SKM-1 treated with dmso at 0.1 percent for 144 hours (cell line): Measurements from ENCODE around the gene OSBP2.

Experiments
- DNase-seq: peaks from one replicate; lab custom pipeline; 2025; ENCODE audit not compliant: unreplicated experiment; lab: John Stamatoyannopoulos, UW

OSBP2 gene

DNA sequence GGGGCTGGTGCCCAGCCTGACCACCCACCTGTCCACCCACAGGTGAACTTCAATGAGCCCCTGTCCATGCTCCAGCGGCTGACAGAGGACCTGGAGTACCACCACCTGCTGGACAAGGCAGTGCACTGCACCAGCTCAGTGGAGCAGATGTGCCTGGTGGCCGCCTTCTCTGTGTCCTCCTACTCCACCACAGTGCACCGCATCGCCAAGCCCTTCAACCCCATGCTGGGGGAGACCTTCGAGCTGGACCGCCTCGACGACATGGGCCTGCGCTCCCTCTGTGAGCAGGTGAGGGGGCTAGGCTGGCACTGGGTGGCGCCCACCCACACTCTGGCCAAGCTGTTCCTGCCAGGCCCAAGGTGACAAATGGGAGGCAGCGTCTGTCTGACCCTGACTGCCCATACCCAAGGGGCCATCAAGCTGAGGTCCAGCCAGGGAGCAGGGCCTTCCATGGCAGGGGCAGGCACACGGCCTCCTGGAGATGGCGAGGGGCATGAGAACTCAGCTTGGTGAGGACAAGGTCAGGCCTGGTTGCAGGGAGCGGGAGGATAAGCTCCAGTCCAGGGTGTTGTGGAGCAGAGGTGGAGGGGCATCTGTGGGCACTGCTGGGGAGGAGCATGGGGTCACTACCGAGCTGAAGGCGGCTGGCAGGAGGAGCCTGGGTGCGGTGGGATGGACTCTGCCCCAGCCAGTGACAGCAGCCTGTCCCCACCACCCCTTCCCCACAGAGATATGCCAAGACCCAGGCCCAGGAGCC, 196.2 kb downstream of the OSBP2 start:
- peak; percentile 5 for DNase-seq

- no peak for DNase-seq
Observed at GRCh38 chr22:30891443-30891755, 196.7 kb downstream of the OSBP2 start.

GRCh38 chr22:30891781-30892180, 197.1 kb downstream of the OSBP2 start:
- no peak for DNase-seq

- DNase-seq: no peak
Observed at GRCh38 chr22:30892286-30892685, 197.6 kb downstream of the OSBP2 start.

GRCh38 chr22:30892731-30893221, 198.1 kb downstream of the OSBP2 start:
- DNase-seq: no peak

DNA sequence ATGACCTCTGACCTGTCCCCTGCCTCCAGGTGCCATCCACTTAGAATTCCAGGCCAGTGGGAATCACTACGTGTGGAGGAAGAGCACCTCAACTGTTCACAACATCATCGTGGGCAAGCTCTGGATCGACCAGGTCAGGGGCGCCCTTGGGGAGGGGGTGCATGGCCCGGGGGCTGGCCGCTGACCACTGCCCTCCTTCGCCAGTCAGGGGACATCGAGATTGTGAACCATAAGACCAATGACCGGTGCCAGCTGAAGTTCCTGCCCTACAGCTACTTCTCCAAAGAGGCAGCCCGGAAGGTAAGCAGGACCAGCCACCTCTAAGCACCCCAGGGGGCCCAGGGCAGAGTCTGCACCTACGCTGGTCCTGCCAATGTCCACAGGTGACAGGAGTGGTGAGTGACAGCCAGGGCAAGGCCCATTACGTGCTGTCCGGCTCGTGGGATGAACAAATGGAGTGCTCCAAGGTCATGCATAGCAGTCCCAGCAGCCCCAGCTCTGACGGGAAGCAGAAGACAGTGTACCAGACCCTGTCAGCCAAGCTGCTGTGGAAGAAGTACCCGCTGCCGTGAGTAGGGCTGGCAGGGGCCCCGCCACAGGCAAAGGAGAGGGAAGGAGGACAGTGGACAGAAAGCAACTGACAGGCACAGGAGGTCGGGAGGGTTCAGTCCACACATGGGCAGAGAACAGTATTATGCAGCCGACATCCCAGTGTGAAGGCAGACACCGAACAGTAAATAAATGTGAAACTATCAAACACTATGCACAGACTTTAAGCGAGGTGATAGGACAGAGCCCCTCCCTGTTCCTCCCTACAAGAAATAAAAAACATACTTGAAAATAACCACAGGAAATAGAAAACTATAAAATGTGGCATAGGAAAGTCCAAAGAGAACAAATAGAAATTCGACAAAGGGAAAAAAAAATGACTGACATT, 199.0 kb downstream of the OSBP2 start:
- no peak for DNase-seq

GRCh38 chr22:30894371-30894740, 199.7 kb downstream of the OSBP2 start:
- DNase-seq: no peak

GRCh38 chr22:30902496-30903357, 208.1 kb downstream of the OSBP2 start:
- no peak for DNase-seq

DNA sequence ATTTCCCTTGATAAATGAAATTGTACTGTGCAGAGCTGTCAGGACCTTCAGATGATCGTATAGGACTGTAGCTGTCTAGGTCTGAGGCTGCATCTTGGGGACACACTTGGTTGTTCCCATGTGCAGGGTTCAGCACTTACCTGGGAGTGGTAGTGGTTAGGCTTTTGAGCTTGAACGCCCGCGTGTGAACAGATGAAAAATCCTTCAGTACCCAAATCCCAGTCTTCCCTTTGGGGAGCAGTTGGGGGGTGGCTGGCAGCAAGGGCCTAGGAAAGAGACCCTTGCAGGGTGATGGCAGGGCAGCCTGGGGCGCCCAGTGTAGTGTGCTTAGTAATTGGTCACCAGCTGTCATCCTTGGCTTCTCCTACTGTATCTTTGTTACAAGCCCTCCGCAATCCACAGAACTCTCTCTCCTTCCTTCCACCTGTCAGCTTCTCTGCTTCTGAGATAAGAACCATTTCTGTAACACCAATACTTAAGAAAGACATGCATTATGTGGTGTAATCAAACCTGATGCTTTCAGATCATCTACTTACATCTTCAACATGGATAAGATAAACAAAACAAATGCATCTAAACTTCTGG, 209.3 kb downstream of the OSBP2 start:
- DNase-seq: no peak

- DNase-seq: no peak
Observed at GRCh38 chr22:30905696-30906341, 211.1 kb downstream of the OSBP2 start.

DNA sequence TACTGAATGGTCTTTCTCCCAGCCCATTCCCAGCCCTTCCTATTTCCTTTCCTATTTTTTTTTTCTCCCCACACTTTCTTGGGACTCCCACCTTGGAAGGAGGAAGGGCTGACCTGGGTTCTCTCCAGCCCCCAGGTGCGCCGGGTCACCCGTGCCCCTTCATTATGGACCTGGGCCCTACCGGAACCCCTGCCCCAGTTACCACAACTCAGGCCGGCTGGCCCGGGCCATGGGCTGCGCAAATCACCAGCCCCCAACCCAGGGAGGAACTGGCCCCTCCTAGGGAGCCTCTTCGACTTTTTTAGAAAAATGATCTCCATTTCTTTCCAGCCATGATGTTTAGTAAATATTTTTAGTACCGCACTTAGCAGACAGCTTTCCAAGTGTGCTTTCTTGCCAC, 211.7 kb downstream of the OSBP2 start:
- DNase-seq: no peak

GRCh38 chr22:30906946-30907345, 212.3 kb downstream of the OSBP2 start:
- DNase-seq: no peak

- DNase-seq: no peak
Observed at GRCh38 chr22:30908051-30908461, 213.4 kb downstream of the OSBP2 start.

DNA sequence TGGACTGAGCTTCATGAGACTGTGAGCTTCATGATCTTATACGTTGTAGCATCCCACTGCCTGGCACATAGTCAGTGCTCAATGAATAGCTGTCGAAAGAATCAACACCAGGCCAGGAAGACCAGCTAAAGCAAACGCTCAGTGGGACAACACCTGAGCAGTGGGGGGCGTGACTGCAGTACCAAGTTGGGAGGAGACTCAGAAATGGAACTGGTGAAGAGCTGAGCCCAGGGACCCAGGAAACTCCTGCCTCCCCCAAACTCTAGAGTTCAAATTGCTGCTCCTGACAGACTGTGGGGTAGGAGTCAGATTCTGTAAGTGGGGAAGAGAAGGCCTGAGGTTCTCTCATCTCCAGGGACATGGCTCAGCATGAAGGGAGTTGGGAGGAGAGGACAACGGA, 214.6 kb downstream of the OSBP2 start:
- no peak for DNase-seq

GRCh38 chr22:30910358-30910757, 215.7 kb downstream of the OSBP2 start:
- no peak for DNase-seq

DNA sequence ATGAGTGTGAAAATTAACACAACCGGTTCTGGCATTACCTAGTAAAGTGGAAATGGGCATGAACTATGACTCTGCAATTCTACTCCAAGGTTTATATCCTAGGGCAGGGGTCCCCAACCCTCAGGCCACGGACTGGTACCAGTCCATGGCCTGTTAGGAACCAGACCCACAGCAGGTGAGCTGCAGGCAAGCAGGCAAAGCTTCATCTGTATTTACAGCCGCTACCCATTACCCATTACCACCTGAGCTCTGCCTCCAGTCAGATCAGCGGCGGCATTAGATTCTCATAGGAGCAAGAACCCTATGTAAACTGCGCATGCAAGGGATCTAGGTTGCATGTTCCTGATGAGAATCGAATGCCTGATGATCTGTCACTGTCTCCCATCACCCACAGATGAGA, 224.1 kb downstream of the OSBP2 start:
- no peak for DNase-seq

- no peak for DNase-seq
Observed at GRCh38 chr22:30919973-30920372, 225.3 kb downstream of the OSBP2 start.

- peak; percentile 31 for DNase-seq
Observed at GRCh38 chr22:30920407-30920806, 225.7 kb downstream of the OSBP2 start.

DNA sequence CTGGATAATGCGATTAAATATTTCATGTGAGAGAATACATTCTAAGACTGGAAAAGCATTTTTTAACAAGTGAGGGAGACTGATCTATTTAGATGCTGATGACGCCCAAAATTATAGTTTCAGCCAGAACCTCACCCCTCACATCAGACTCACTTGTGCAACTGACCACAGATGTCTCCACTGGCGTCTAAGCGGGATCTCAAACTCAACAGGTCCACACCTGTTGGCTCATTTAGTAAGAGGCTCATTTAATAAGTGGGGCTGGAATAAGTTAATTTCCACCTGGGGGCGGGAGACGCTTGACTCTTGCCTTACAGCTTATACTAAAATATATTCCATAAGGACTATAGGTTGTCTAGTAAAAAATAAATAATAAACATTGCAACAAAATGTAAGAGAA, 226.4 kb downstream of the OSBP2 start:
- no peak for DNase-seq

DNA sequence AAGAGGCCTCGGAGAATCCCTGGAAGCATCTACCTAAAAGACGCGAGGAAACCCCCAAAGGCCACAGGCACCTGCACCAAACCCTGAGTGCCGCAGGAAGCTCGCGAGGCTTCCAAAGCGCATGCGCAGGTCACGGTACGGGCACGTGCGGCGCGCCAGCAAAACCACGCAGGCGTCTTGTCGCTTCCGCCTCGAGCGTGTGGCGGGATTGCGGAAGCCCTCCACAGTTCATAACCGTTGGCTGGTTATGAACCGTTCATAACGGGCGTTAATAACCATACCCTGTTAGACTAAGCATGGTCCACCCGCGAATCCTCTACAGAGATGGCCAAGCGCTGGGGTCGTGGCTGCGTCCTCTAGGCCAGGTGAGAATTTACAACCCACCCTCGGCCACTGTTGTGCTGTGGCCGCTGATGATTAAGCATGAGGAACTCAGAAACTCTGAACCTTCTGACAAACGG, 227.5 kb downstream of the OSBP2 start:
- no peak for DNase-seq
